HEK293 (cell line): ENCODE data around the gene CHN2.

ENCODE experiments used
- CTCF ChIP-seq: fragments of 450-650 bp; formaldehyde crosslinking; IDR thresholded peaks from 2 replicates; pipeline ENCODE4 v1.5.1; 2016; ENCODE audit warnings: missing biosample characterization, missing genetic modification characterization
- ZNF837 ChIP-seq: fragments of 450-650 bp; formaldehyde crosslinking; IDR thresholded peaks from 2 replicates; pipeline ENCODE4 v1.5.1; 2016; ENCODE audit warnings: missing biosample characterization, missing genetic modification characterization

GRCh38 chr7:29177963-29178600 is 16.5 kb upstream of the CHN2 start:
- TF ChIP-seq CTCF (tag by site-specific recombination) (no peak), ZNF837 (tag by site-specific recombination) (no peak)
